ENCODE measurements around the gene PDAP1. TPM values are rescaled to one million over a fixed set of nuclear protein-coding genes. Genes with fewer than 3 reads are reported as not detected.
"Not testable (repeated sequence)": the region's sequence is repeated elsewhere in the genome, so short reads cannot be mapped to it uniquely, and the experiment has no call there.

PDAP1 gene
- total and polyA plus RNA-seq, 2 experiments from 2014 or later = 91.3 to 95.5 TPM

DNA sequence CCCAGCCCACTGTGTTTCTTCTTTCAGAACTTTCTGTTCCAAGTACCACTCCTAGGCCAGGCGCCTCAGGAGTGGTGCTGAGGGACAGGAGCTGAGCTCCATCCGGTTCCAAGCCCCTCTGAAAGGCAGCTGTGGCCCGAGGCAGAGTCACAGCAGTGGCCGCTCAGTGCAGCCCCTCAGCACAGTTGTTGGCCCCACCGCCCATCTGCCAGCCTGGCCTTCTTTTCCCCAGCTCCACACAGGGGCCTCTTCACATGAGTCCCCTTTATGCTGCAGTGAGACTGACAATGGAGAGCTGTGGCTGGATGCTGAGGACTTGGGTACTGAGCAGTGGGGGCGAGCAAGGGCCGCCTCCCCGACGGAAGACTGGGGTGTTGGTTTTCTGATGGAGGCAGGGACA is 9.9 kb upstream of the PDAP1 start:
- no peaks in the 10 kb centered on the region for H3K4me1 ChIP-seq (ENCODE audit: insufficient read depth)
- H3K27ac ChIP-seq = no peak overlapping the region
- no peaks in the 10 kb centered on the region for H3K9me3 ChIP-seq (ENCODE audit: low read depth)
- WGBS, 2 experiments (ENCODE audit: low coverage in 1 of 2, low lambda C conversion rate in 2 of 2, missing lambda C conversion rate in 2 of 2) = 92 to 94% methylated on average over 9 of the region's 9 CpGs
- H3K9me2 ChIP-seq (ENCODE audit: insufficient read depth) = no peaks in the 10 kb centered on the region
- H3K4me3 ChIP-seq = no peak overlapping the region
- H3K27me3 ChIP-seq (replicated peaks; ENCODE audit: insufficient read depth) = no peaks in the 10 kb centered on the region
- peaks cover 28% of the 10 kb centered on the region for H3F3A ChIP-seq (ENCODE audit: insufficient read depth)
- no peak for DNase-seq
- H2AFZ ChIP-seq = no peak overlapping the region
- TF ChIP-seq EZH2 (IDR thresholded peaks at IDR 0.05; ENCODE audit: insufficient read depth, poor library complexity, severe bottlenecking) (no peak), EZH2phosphoT487 (IDR thresholded peaks at IDR 0.05; ENCODE audit: insufficient read depth, low read depth) (no peak)
- no peak overlapping the region for H3K9ac ChIP-seq
- peaks cover 56% of the 10 kb centered on the region for H3K36me3 ChIP-seq (ENCODE audit: low read depth)
- peaks cover 50% of the 10 kb centered on the region for H3K79me2 ChIP-seq (ENCODE audit: insufficient read depth)
- in situ Hi-C loops (cut with MboI) = no loop called here
- no peaks in the 10 kb centered on the region for H4K20me1 ChIP-seq (ENCODE audit: insufficient read depth)
- H3K4me2 ChIP-seq (ENCODE audit: unreplicated experiment) = no peak overlapping the region

GRCh38 chr7:99415513-99416127 is 7.2 kb upstream of the PDAP1 start:
- H3K4me1 ChIP-seq (ENCODE audit: insufficient read depth); H3K4me3 ChIP-seq; H2AFZ ChIP-seq; H3K9me2 ChIP-seq (ENCODE audit: insufficient read depth); H4K20me1 ChIP-seq (ENCODE audit: insufficient read depth); H3K27me3 ChIP-seq (replicated peaks; ENCODE audit: insufficient read depth); H3K9ac ChIP-seq; H3K4me2 ChIP-seq (ENCODE audit: unreplicated experiment); H3K9me3 ChIP-seq (ENCODE audit: low read depth); in situ Hi-C loops (cut with MboI): not testable (repeated sequence)
- H3K36me3 ChIP-seq (ENCODE audit: low read depth) = peaks cover 79% of the 10 kb centered on the region
- peak; percentile 82 for DNase-seq
- peaks cover 19% of the 10 kb centered on the region; the same call in 1 of the 2 replicates for H3F3A ChIP-seq (ENCODE audit: insufficient read depth)
- H3K79me2 ChIP-seq (ENCODE audit: insufficient read depth) = peaks cover 77% of the 10 kb centered on the region
- 36 to 39% methylated on average over 17 of the region's 17 CpGs for WGBS, 2 experiments (ENCODE audit: low coverage in 1 of 2, low lambda C conversion rate in 2 of 2, missing lambda C conversion rate in 2 of 2)
- 0 out of 2 replicates have a peak overlapping the region, but pooled peaks have one; percentile 33 for H3K27ac ChIP-seq

DNA sequence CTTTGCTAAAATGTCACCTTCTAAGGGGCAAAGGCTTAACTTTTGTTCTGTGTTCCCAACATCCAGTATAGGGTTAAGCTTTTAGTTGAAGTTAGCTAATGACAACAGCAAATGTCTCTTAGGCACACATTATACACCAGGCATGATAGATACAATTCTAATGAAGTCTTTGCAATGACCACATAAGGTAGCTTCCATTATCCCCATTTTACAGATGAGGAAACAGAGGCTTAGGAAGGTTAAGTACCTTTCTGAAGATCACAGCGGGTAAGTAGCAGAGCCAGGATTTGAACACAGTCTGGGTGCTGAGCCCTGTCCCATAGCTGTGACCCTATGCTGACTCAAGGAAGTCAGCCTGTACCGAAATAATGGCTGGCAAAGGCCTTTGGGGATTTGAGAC is 2.2 kb upstream of the PDAP1 start:
- Histone ChIP-seq H3K27ac (peak overlapping the region; percentile 96; the same call in 1 of the 2 replicates), H3K4me2 (ENCODE audit: unreplicated experiment) (peak overlapping the region; percentile 100), H3K4me3 (peak overlapping the region; percentile 100)

DNA sequence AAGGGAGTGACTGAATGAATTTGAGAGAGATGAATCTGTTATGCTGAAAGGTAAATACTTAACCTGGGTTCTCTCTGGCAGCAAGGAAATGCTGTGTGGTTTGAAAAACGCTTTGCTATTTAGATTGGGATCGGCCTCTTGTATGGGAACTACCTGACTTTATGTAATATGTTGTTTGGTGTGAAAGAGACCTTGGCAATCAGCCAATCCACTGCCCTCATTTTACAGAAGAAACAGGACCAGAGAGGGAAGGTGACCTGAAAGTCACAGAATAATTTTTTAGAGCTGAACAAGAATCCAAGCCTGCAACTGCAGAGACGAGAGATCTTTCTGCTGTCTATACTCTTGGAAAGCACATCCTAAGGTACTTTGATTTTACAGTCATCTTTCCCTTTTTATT is 1.4 kb upstream of the PDAP1 start:
- no peaks in the 10 kb centered on the region for H3K27me3 ChIP-seq (replicated peaks; ENCODE audit: insufficient read depth)
- DNase-seq = peak; percentile 30
- in situ Hi-C loops (cut with MboI) = no loop called here
- H3K27ac ChIP-seq = peak overlapping the region; percentile 96
- no peaks in the 10 kb centered on the region for H3K9me3 ChIP-seq (ENCODE audit: low read depth)
- peaks cover 95% of the 10 kb centered on the region for H3K79me2 ChIP-seq (ENCODE audit: insufficient read depth)
- peaks cover 35% of the 10 kb centered on the region for H3F3A ChIP-seq (ENCODE audit: insufficient read depth)
- WGBS, 2 experiments (ENCODE audit: low coverage in 1 of 2, low lambda C conversion rate in 2 of 2, missing lambda C conversion rate in 2 of 2) = 23 to 26% methylated on average over 3 of the region's 3 CpGs
- H3K4me1 ChIP-seq (ENCODE audit: insufficient read depth) = peaks cover 24% of the 10 kb centered on the region
- H3K9ac ChIP-seq = peak overlapping the region; percentile 98
- no peaks in the 10 kb centered on the region for H3K9me2 ChIP-seq (ENCODE audit: insufficient read depth)
- H4K20me1 ChIP-seq (ENCODE audit: insufficient read depth) = 0 out of 2 replicates have a peak, but pooled peaks cover 9% of the 10 kb centered on the region
- peak overlapping the region; percentile 100 for H3K4me3 ChIP-seq
- peaks cover 40% of the 10 kb centered on the region for H3K36me3 ChIP-seq (ENCODE audit: low read depth)
- TF ChIP-seq EZH2 (IDR thresholded peaks at IDR 0.05; ENCODE audit: insufficient read depth, poor library complexity, severe bottlenecking) (no peak), EZH2phosphoT487 (IDR thresholded peaks at IDR 0.05; ENCODE audit: insufficient read depth, low read depth) (no peak)
- H2AFZ ChIP-seq = no peak overlapping the region
- peak overlapping the region; percentile 100 for H3K4me2 ChIP-seq (ENCODE audit: unreplicated experiment)

More for the DNA sequence above, 2.2 kb upstream of the PDAP1 start:
- Histone ChIP-seq H3K4me1 (ENCODE audit: insufficient read depth) (peaks cover 24% of the 10 kb centered on the region), H3F3A (ENCODE audit: insufficient read depth) (peaks cover 40% of the 10 kb centered on the region), H3K79me2 (ENCODE audit: insufficient read depth) (peaks cover 92% of the 10 kb centered on the region), H2AFZ (no peak overlapping the region), H3K36me3 (ENCODE audit: low read depth) (peaks cover 46% of the 10 kb centered on the region), H3K9me3 (ENCODE audit: low read depth) (no peaks in the 10 kb centered on the region), H4K20me1 (ENCODE audit: insufficient read depth) (0 out of 2 replicates have a peak, but pooled peaks cover 9% of the 10 kb centered on the region), H3K9ac (peak overlapping the region; percentile 98), H3K27me3 (replicated peaks; ENCODE audit: insufficient read depth) (no peaks in the 10 kb centered on the region), H3K9me2 (ENCODE audit: insufficient read depth) (no peaks in the 10 kb centered on the region)
- DNase-seq = no peak
- WGBS, 2 experiments (ENCODE audit: low coverage in 1 of 2, low lambda C conversion rate in 2 of 2, missing lambda C conversion rate in 2 of 2) = 97% methylated on average over 2 of the region's 2 CpGs
- in situ Hi-C loops (cut with MboI) = no loop called here
- TF ChIP-seq EZH2phosphoT487 (IDR thresholded peaks at IDR 0.05; ENCODE audit: insufficient read depth, low read depth) = no peak
- no peak for TF ChIP-seq EZH2 (IDR thresholded peaks at IDR 0.05; ENCODE audit: insufficient read depth, poor library complexity, severe bottlenecking)

Measured in GM23248 (cell line).